PC-3 (cell line): Measurements from ENCODE around the gene IGF2BP2. TPM values are rescaled to one million over a fixed set of nuclear protein-coding genes. Genes with fewer than 3 reads are reported as not detected.

Experiments used
- ATAC-seq: fragments of 200-7000 bp; cut with Tn5 transposase; 2 replicates; pipeline ENCODE4 v1.9.1; 2020; ENCODE audit warnings: mild to moderate bottlenecking, moderate library complexity
- BruUV-seq: library from RNA; stranded (reverse); fragments of 400-500 nt; replicated peaks from 2 replicates; lab custom pipeline; 2021; lab: Mats Ljungman, UMichigan
- CTCF ChIA-PET: fragments of 300-600 bp; sonication (Branson Sonifier 250); formaldehyde crosslinking; loops from one replicate; lab custom pipeline; 2022; ENCODE audit warnings: antibody characterized with exemption; lab: Charles Lee
- POLR2A ChIA-PET: fragments of 300-600 bp; sonication (Branson Sonifier 250); formaldehyde crosslinking; loops from one replicate; lab custom pipeline; 2022; ENCODE audit warnings: antibody characterized with exemption; ENCODE audit not compliant: unreplicated experiment; lab: Charles Lee
- DNase-seq: peaks from one replicate; pipeline ENCODE4 v3.0.0-alpha.2; 2015
- H2AFZ ChIP-seq: fragments of 300-600 bp; sonication (generic); 2 replicates; pipeline ENCODE4 v1.6.0; 2016; ENCODE audit warnings: antibody characterized with exemption, low read length
- H3F3A ChIP-seq: fragments of 300-600 bp; sonication (generic); one replicate; pipeline ENCODE4 v1.6.0; 2017; ENCODE audit warnings: antibody characterized with exemption, low read length, control low read depth, mild to moderate bottlenecking; ENCODE audit not compliant: unreplicated experiment
- H3K27ac ChIP-seq: fragments of 300-600 bp; sonication (generic); 2 replicates; pipeline ENCODE4 v1.5.1; 2016; ENCODE audit warnings: mild to moderate bottlenecking, low read length
- H3K27me3 ChIP-seq: fragments of 300-600 bp; sonication (generic); 2 replicates; pipeline ENCODE4 v1.6.1; 2016; ENCODE audit warnings: low read length, mixed read lengths
- H3K36me3 ChIP-seq: fragments of 300-600 bp; sonication (generic); 2 replicates; pipeline ENCODE4 v1.6.1; 2016; ENCODE audit warnings: low read depth, mixed run types, low read length, mixed read lengths
- H3K4me1 ChIP-seq: fragments of 300-600 bp; sonication (generic); 2 replicates; pipeline ENCODE4 v1.5.1; 2016; ENCODE audit warnings: low read length; ENCODE audit not compliant: insufficient read depth
- H3K4me2 ChIP-seq: fragments of 300-600 bp; sonication (generic); 2 replicates; pipeline ENCODE4 v1.6.0; 2016; ENCODE audit warnings: low read length
- H3K4me3 ChIP-seq: fragments of 300-600 bp; sonication (generic); 2 replicates; pipeline ENCODE4 v1.5.1; 2016; ENCODE audit warnings: mild to moderate bottlenecking, low read length, mixed read lengths
- H3K79me2 ChIP-seq: fragments of 300-600 bp; sonication (generic); 2 replicates; pipeline ENCODE4 v1.6.1; 2017; ENCODE audit warnings: low read length, mixed read lengths
- H3K9ac ChIP-seq: fragments of 300-600 bp; sonication (generic); 2 replicates; pipeline ENCODE4 v1.6.0; 2016; ENCODE audit warnings: mild to moderate bottlenecking, low read length
- H3K9me2 ChIP-seq: fragments of 300-600 bp; sonication (generic); replicated peaks from 2 replicates; pipeline ENCODE4 v1.6.1; 2016; ENCODE audit warnings: mixed run types, low read length, mixed read lengths
- H3K9me3 ChIP-seq: fragments of 300-600 bp; sonication (generic); 2 replicates; pipeline ENCODE4 v1.6.1; 2016; ENCODE audit warnings: low read length, mixed read lengths
- H4K20me1 ChIP-seq: fragments of 300-600 bp; sonication (generic); 2 replicates; pipeline ENCODE4 v1.6.1; 2016; ENCODE audit warnings: low read length, mixed read lengths
- EZH2 ChIP-seq: fragments of 300-600 bp; sonication (generic); IDR thresholded peaks from one replicate; pipeline ENCODE4 v1.6.1; 2017; ENCODE audit warnings: antibody characterized with exemption, mild to moderate bottlenecking, low read length; ENCODE audit not compliant: unreplicated experiment
- EZH2phosphoT487 ChIP-seq: fragments of 300-600 bp; sonication (generic); IDR thresholded peaks from 2 replicates; pipeline ENCODE4 v1.6.1; 2018; ENCODE audit warnings: mild to moderate bottlenecking, antibody characterized with exemption, low read length, borderline replicate concordance
- intact Hi-C: fragments of 100-400 bp; cut with micrococcal nuclease; formaldehyde crosslinking; loops from 2 replicates; pipeline ENCODE4 v1.9.0; 2023
- total RNA-seq: library from RNA; depleted of rRNA; stranded (reverse); fragments of >200 nt; gene quantifications from 2 replicates; pipeline ENCODE4 v1.2.3, GENCODE V29; 2014
- TF ChIP-seq, protein P1 (sequence below): fragments of 300-600 bp; sonication (generic); conservative IDR thresholded peaks from 2 replicates; pipeline ENCODE4 v1.5.1; 2017; ENCODE audit warnings: antibody characterized with exemption, low read depth, mild to moderate bottlenecking, low read length

Gene IGF2BP2
- total RNA-seq, 1 experiment from 2014 or later: 81.2 TPM

DNA sequence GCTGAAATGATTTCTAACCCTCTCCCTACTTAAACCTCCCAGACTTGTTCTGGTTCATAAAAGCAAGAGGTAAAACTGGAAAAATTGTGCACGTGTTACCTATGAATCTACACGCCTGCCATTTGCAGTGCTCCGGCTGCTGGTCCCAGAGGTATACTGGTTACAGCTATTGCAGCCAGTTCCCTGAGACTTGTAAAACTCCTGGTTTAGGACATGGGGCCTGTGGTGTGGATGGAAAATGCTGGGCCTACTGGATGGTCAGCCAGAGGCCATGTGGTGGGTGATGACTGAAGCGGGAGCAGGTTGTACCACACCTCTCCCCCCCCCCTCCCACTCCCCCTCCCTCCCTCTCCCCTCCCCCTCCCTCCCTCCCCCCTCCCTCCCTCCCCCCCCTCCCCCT is 193.7 kb downstream of the IGF2BP2 start:
- TF ChIP-seq EZH2phosphoT487 (no peak), EZH2 (no peak)
- TF ChIP-seq, protein P1, sequence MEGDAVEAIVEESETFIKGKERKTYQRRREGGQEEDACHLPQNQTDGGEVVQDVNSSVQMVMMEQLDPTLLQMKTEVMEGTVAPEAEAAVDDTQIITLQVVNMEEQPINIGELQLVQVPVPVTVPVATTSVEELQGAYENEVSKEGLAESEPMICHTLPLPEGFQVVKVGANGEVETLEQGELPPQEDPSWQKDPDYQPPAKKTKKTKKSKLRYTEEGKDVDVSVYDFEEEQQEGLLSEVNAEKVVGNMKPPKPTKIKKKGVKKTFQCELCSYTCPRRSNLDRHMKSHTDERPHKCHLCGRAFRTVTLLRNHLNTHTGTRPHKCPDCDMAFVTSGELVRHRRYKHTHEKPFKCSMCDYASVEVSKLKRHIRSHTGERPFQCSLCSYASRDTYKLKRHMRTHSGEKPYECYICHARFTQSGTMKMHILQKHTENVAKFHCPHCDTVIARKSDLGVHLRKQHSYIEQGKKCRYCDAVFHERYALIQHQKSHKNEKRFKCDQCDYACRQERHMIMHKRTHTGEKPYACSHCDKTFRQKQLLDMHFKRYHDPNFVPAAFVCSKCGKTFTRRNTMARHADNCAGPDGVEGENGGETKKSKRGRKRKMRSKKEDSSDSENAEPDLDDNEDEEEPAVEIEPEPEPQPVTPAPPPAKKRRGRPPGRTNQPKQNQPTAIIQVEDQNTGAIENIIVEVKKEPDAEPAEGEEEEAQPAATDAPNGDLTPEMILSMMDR: no peak
- Histone ChIP-seq H3K79me2 (no peaks in the 10 kb centered on the region), H3K36me3 (peaks cover 2% of the 10 kb centered on the region; the same call in 1 of the 2 replicates), H3F3A (no peaks in the 10 kb centered on the region), H3K9ac (no peak overlapping the region), H3K27ac (no peak overlapping the region), H3K27me3 (no peaks in the 10 kb centered on the region), H3K4me2 (no peak overlapping the region), H3K4me3 (no peak overlapping the region), H3K9me3 (no peaks in the 10 kb centered on the region), H2AFZ (no peak overlapping the region), H3K4me1 (peaks cover 13% of the 10 kb centered on the region), H3K9me2 (no peaks in the 10 kb centered on the region), H4K20me1 (no peaks in the 10 kb centered on the region)
- CTCF ChIA-PET: interaction anchor here (0.6 kb wide), 1 partner anchor 17 kb away, joined by 3 read pairs; no protein-coding TSS in a partner anchor
- no TSS peak for BruUV-seq
- ATAC-seq (no peak), DNase-seq (no peak)
- intact Hi-C loops: loop anchor here (5.0 kb wide), 1 partner anchor 44 kb away; the partner anchor contains the start of gene SENP2
- POLR2A ChIA-PET: no interaction called here

DNA sequence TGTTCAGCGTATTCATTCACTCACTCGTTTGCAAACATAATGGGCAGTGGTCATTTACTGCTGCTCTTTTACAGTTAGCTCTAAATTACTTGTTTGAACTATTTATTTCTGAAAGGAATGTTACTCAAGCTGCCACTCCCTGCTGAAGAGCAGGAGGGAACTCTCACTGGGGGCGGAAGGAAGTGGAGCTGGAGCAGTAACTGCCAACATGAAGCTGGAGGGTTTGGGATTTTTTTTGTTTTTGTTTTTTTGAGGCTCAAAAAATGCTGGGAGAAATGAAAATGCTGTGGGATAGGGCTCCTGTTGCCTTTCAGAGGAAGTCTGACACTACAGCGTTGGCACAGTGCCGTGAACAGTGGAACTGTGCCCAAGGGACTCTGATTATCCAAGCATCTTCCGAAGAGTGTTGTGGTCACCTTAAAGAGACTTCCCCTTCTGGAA is 194.6 kb downstream of the IGF2BP2 start:
- TF ChIP-seq EZH2phosphoT487 (no peak), EZH2 (no peak)
- TF ChIP-seq, protein P1: no peak
- peak overlapping the region; percentile 43 for H3K27ac ChIP-seq
- ChIA-PET POLR2A (interaction anchor here (0.7 kb wide), 3 partner anchors 27 to 1443 kb away, joined by 3 to 4 read pairs (median 3); no protein-coding TSS in a partner anchor), CTCF (interaction anchor here (0.6 to 1.1 kb wide), 3 partner anchors 25 to 269 kb away, joined by 3 to 5 read pairs (median 4); no protein-coding TSS in a partner anchor)
- peaks cover 2% of the 10 kb centered on the region; the same call in 1 of the 2 replicates for H3K36me3 ChIP-seq
- H2AFZ ChIP-seq: no peak overlapping the region
- H3K4me3 ChIP-seq: no peak overlapping the region
- no peaks in the 10 kb centered on the region for H3K27me3 ChIP-seq
- ATAC-seq: peak; percentile 88
- 0 out of 2 replicates have a peak overlapping the region, but pooled peaks have one; percentile 4 for H3K4me2 ChIP-seq
- H3K4me1 ChIP-seq: peaks cover 13% of the 10 kb centered on the region
- H3F3A ChIP-seq: no peaks in the 10 kb centered on the region
- intact Hi-C loops: loop anchor here (5.0 kb wide), 1 partner anchor 43 kb away; the partner anchor contains the start of gene SENP2
- H3K9me2 ChIP-seq: no peaks in the 10 kb centered on the region
- no peaks in the 10 kb centered on the region for H3K9me3 ChIP-seq
- BruUV-seq: no TSS peak
- DNase-seq: peak; percentile 45
- no peaks in the 10 kb centered on the region for H4K20me1 ChIP-seq
- no peaks in the 10 kb centered on the region for H3K79me2 ChIP-seq
- H3K9ac ChIP-seq: no peak overlapping the region
